OCI-LY7 (cell line): ENCODE data around the gene KAT2A. TPM values are rescaled to one million over a fixed set of nuclear protein-coding genes. Genes with fewer than 3 reads are reported as not detected.

Experiments
- BruUV-seq: library from RNA; stranded (reverse); fragments of 400-500 nt; replicated peaks from 2 replicates; lab custom pipeline; 2021; lab: Mats Ljungman, UMichigan
- CTCF ChIA-PET: fragments of 300-600 bp; sonication (Branson Sonifier 250); formaldehyde crosslinking; loops from one replicate; lab custom pipeline; 2022; ENCODE audit warnings: antibody characterized with exemption; ENCODE audit not compliant: unreplicated experiment; lab: Charles Lee
- POLR2A ChIA-PET: fragments of 300-600 bp; sonication (Branson Sonifier 250); formaldehyde crosslinking; loops from one replicate; lab custom pipeline; 2022; ENCODE audit warnings: antibody characterized with exemption; lab: Charles Lee
- DNase-seq: peaks from one replicate; pipeline ENCODE4 v3.0.0-alpha.2; 2015; ENCODE audit warnings: low spot score
- H2AFZ ChIP-seq: fragments of 200-600 bp; sonication (generic), shearing (Covaris generic); 2 replicates; pipeline ENCODE4 v1.6.1; 2014; ENCODE audit warnings: mild to moderate bottlenecking, antibody characterized with exemption, low read length, moderate library complexity
- H3K27ac ChIP-seq: fragments of 200-600 bp; sonication (generic); 2 replicates; pipeline ENCODE4 v1.5.1; 2014; ENCODE audit warnings: mixed run types, low read depth, mild to moderate bottlenecking, moderate library complexity, low read length, inconsistent platforms; ENCODE audit not compliant: poor library complexity, severe bottlenecking
- H3K36me3 ChIP-seq: fragments of 200-600 bp; sonication (generic); 2 replicates; pipeline ENCODE4 v1.6.1; 2014; ENCODE audit warnings: mild to moderate bottlenecking, antibody characterized with exemption, low read length, moderate library complexity, mixed read lengths; ENCODE audit not compliant: insufficient read depth
- H3K4me1 ChIP-seq: fragments of 200-600 bp; sonication (generic); 2 replicates; pipeline ENCODE4 v1.5.1; 2014; ENCODE audit warnings: mild to moderate bottlenecking, low read length; ENCODE audit not compliant: insufficient read depth, poor library complexity, severe bottlenecking
- H3K4me2 ChIP-seq: fragments of 200-600 bp; sonication (generic); 2 replicates; pipeline ENCODE4 v1.6.1; 2014; ENCODE audit warnings: mild to moderate bottlenecking, low read length
- H3K4me3 ChIP-seq: fragments of 200-600 bp; sonication (generic); 2 replicates; pipeline ENCODE4 v1.5.1; 2014; ENCODE audit warnings: mild to moderate bottlenecking, low read depth, low read length; ENCODE audit not compliant: poor library complexity, severe bottlenecking
- H3K79me2 ChIP-seq: fragments of 200-600 bp; sonication (generic); 2 replicates; pipeline ENCODE4 v1.6.1; 2016; ENCODE audit warnings: low read depth, mild to moderate bottlenecking, low read length, moderate library complexity, mixed read lengths; ENCODE audit not compliant: insufficient read depth
- H3K9me2 ChIP-seq: fragments of 200-600 bp; sonication (generic); 2 replicates; pipeline ENCODE4 v1.6.1; 2016; ENCODE audit warnings: mild to moderate bottlenecking, low read length, mixed read lengths; ENCODE audit not compliant: insufficient read depth
- H3K9me3 ChIP-seq: fragments of 200-600 bp; sonication (generic); 2 replicates; pipeline ENCODE4 v1.6.1; 2014; ENCODE audit warnings: mild to moderate bottlenecking, mixed run types, low read length, mixed read lengths
- H4K20me1 ChIP-seq: fragments of 200-600 bp; sonication (generic); 2 replicates; pipeline ENCODE4 v1.6.1; 2014; ENCODE audit warnings: mild to moderate bottlenecking, antibody characterized with exemption, low read length, moderate library complexity, mixed read lengths; ENCODE audit not compliant: insufficient read depth
- EZH2phosphoT487 ChIP-seq: fragments of 200-600 bp; sonication (generic); IDR thresholded peaks from 2 replicates; pipeline ENCODE4 v1.6.1; 2018; ENCODE audit warnings: low read depth, borderline replicate concordance, mild to moderate bottlenecking, mixed run types, antibody characterized with exemption, low read length, moderate library complexity, mixed read lengths
- intact Hi-C: fragments of 100-400 bp; cut with micrococcal nuclease; formaldehyde crosslinking; loops from one replicate; pipeline ENCODE4 v1.10.0; 2022; ENCODE audit not compliant: unreplicated experiment
- total RNA-seq, 2 experiments: library from RNA; depleted of rRNA in 1 of 2; stranded (reverse); fragments of >200 nt in 1 of 2; shearing (Covaris generic) in 1 of 2; gene quantifications; 2 replicates each; pipeline ENCODE4 v1.2.3, GENCODE V29; 2014 to 2022
- TF ChIP-seq, protein P1 (sequence below): fragments of 200-600 bp; sonication (generic); conservative IDR thresholded peaks from 2 replicates; pipeline ENCODE4 v1.5.1; 2014; ENCODE audit warnings: mild to moderate bottlenecking, antibody characterized with exemption, low read length, moderate library complexity, mixed read lengths

KAT2A gene
- total RNA-seq, 2 experiments from 2014 or later, result 73.0 to 89.8 TPM

DNA sequence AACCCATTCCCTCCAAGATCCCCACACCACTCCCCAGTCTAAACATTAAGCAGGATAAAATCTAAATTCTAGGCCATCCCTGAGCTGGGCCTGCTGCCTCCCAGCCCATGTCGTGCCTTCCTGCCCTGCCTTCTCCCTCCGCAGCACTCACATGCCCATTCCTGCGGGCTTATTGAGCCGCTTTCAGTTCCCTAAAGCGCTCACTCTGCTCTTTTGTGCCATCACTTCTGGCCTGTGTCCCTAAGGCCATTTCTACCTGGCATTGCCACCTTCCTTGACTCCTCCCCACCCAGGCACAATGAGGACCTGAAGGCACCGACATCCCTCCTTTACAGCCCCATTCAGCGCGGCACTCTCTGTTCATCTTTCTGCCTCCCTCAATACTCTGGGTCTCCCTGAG, 46.6 kb upstream of the KAT2A start:
- no peaks in the 10 kb centered on the region for H3K9me2 ChIP-seq
- H3K36me3 ChIP-seq, result no peaks in the 10 kb centered on the region
- no peaks in the 10 kb centered on the region for H3K4me1 ChIP-seq
- no peak overlapping the region for H3K27ac ChIP-seq
- TF ChIP-seq, protein P1, sequence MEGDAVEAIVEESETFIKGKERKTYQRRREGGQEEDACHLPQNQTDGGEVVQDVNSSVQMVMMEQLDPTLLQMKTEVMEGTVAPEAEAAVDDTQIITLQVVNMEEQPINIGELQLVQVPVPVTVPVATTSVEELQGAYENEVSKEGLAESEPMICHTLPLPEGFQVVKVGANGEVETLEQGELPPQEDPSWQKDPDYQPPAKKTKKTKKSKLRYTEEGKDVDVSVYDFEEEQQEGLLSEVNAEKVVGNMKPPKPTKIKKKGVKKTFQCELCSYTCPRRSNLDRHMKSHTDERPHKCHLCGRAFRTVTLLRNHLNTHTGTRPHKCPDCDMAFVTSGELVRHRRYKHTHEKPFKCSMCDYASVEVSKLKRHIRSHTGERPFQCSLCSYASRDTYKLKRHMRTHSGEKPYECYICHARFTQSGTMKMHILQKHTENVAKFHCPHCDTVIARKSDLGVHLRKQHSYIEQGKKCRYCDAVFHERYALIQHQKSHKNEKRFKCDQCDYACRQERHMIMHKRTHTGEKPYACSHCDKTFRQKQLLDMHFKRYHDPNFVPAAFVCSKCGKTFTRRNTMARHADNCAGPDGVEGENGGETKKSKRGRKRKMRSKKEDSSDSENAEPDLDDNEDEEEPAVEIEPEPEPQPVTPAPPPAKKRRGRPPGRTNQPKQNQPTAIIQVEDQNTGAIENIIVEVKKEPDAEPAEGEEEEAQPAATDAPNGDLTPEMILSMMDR, result no peak
- no peak for TF ChIP-seq EZH2phosphoT487
- no peak overlapping the region for H3K4me2 ChIP-seq
- CTCF ChIA-PET, result no interaction called here
- H3K79me2 ChIP-seq, result no peaks in the 10 kb centered on the region
- H2AFZ ChIP-seq, result no peak overlapping the region
- no peak for DNase-seq
- H4K20me1 ChIP-seq, result no peaks in the 10 kb centered on the region
- no TSS peak for BruUV-seq
- no peaks in the 10 kb centered on the region for H3K9me3 ChIP-seq
- POLR2A ChIA-PET, result interaction anchor here (0.6 kb wide), 1 partner anchor 47 kb away, joined by 6 read pairs; no protein-coding TSS in a partner anchor
- H3K4me3 ChIP-seq, result no peak overlapping the region
- intact Hi-C loops, result no loop called here

DNA sequence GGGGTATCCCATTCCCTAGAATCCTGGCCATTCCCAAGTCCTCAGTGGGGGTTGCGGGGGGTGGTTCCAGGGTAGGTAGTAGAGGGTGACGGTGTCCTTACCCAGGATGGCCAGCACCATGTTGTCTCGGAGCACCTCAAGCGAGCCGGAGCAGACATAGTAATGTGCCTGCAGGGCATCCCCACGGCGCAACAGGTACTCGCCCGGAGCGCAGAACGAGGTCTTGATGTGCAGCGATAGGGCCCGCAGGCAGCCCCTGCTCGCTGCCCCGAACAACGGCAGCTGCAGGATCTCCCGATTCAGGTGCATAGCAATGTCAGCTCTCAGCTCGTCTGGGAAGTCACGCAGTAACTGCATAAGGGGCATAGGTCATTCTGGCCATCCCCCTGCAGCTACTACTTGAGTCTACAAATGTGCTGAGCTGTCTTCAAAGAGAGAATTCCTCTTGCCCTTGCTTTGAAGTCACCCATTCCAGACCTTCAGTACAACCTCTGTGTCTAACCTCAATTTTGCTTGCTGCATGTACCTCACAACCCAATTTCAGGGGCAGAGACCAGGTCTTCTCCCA, 45.1 kb upstream of the KAT2A start:
- ChIA-PET CTCF (interaction anchor here (0.6 kb wide), 1 partner anchor 11 kb away, joined by 3 read pairs; no protein-coding TSS in a partner anchor), POLR2A (no interaction called here)
- Histone ChIP-seq H3K9me3 (no peaks in the 10 kb centered on the region), H2AFZ (no peak overlapping the region), H3K4me1 (no peaks in the 10 kb centered on the region), H3K9me2 (no peaks in the 10 kb centered on the region), H3K36me3 (no peaks in the 10 kb centered on the region), H3K27ac (no peak overlapping the region), H3K4me3 (no peak overlapping the region), H4K20me1 (no peaks in the 10 kb centered on the region), H3K4me2 (no peak overlapping the region), H3K79me2 (no peaks in the 10 kb centered on the region)
- intact Hi-C loops, result no loop called here
- no TSS peak for BruUV-seq
- no peak for TF ChIP-seq EZH2phosphoT487
- TF ChIP-seq, protein P1, result no peak
- no peak for DNase-seq

DNA sequence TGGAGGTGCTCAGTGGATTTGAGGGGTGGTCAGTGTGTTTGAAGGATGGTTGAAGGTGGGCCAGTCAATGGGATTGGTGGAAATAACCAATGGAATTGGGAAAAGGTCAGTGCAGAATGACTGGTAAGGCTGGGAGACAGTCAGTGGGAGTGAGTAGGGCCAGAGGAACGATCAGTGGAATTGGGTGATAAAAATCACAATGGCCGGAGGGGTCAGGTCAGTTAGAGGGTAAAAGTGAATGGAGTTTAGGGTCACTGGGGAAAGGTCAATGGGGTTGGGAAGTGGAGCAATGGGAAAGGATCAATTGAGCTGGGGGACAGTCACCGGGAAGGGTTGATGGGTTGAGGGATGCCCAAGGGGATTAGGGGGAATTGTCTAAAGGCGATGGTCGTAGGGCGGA, 44.6 kb upstream of the KAT2A start:
- Histone ChIP-seq H3K27ac (no peak overlapping the region), H3K4me3 (no peak overlapping the region), H3K9me3 (no peaks in the 10 kb centered on the region), H2AFZ (no peak overlapping the region), H3K4me2 (no peak overlapping the region), H3K9me2 (no peaks in the 10 kb centered on the region), H3K36me3 (no peaks in the 10 kb centered on the region), H3K4me1 (no peaks in the 10 kb centered on the region), H3K79me2 (no peaks in the 10 kb centered on the region), H4K20me1 (no peaks in the 10 kb centered on the region)
- no peak for DNase-seq
- ChIA-PET CTCF (no interaction called here), POLR2A (no interaction called here)
- no peak for TF ChIP-seq EZH2phosphoT487
- TF ChIP-seq, protein P1, result no peak
- intact Hi-C loops, result no loop called here
- no TSS peak for BruUV-seq
